Lower leg skin (tissue), 4 donors: ENCODE measurements around the gene HARS2. TPM values are rescaled to one million over a fixed set of nuclear protein-coding genes. Genes with fewer than 3 reads are reported as not detected.
"Not testable (repeated sequence)": the region's sequence is repeated elsewhere in the genome, so short reads cannot be mapped to it uniquely, and the experiment has no call there.

Experiments used
- DNase-seq, 2 donors: peaks; one replicate each; pipeline ENCODE4 v3.0.0-alpha.2; 2019; ENCODE audit warnings: low spot score in 2 of 2
- H3K4me3 ChIP-seq: fragments of 200-600 bp; sonication (generic); 2 replicates; pipeline ENCODE4 v1.5.1; 2017; ENCODE audit warnings: mild to moderate bottlenecking, low read depth; ENCODE audit not compliant: poor library complexity, severe bottlenecking
- POLR2A ChIP-seq, 2 donors: fragments of 450-650 bp; IDR thresholded peaks; one replicate each; pipeline ENCODE4 v1.6.1; 2016 to 2017; ENCODE audit warnings: antibody characterized with exemption in 2 of 2, mild to moderate bottlenecking in 1 of 2, moderate library complexity in 1 of 2
- WGBS, 2 donors: methylation state at CpG; one replicate each; pipeline ENCODE4 v1.1.5; 2018; 5-methylcytosine and 5-hydroxymethylcytosine counted together
- intact Hi-C: fragments of 100-400 bp; cut with DNase I; formaldehyde crosslinking; loops from one replicate; pipeline ENCODE4 v1.15.0; 2023; ENCODE audit warnings: low total_unique reads
- total RNA-seq, 4 donors: library from RNA; depleted of rRNA; stranded (reverse); fragments of >200 nt; gene quantifications; one replicate each; pipeline ENCODE4 v1.1.0, GENCODE V29; 2016
- TF ChIP-seq, protein P1 (sequence below), 3 donors: fragments of 450-650 bp; IDR thresholded peaks; one replicate each; pipeline ENCODE4 v1.5.1; 2016; ENCODE audit warnings: antibody characterized with exemption in 3 of 3, mild to moderate bottlenecking in 3 of 3, moderate library complexity in 2 of 3

The HARS2 gene
- total RNA-seq, 4 donors from 2014 or later = 17.4 to 37.2 (median 31.8) TPM

DNA sequence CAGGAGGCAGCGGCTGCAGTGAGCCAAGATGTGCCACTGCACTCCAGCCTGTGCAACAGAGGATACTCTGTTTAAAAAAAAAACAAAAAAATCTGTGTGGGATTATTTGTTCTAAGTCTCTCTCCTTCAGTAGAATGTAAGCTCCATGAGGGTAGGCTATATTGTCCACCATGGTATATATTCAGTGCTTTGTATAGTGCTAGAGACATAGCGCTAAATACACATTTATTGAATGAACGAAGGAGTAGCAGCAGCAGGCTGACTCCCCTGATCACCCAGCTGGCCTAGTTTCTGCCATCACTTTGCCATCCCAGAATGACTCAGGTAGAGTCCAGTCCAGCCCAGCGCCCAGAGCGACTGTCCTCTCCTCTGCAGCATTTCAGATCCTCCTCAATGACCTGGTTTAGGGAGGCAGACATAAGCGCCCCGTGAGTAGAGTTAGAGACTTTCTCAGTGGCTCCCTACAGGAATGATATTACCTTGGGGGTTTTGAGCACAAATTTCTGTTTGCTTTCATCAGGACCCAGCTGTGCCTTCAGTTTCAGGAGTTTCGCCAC lies 801 bp upstream of the HARS2 start:
- intact Hi-C loops = no loop called here

DNA sequence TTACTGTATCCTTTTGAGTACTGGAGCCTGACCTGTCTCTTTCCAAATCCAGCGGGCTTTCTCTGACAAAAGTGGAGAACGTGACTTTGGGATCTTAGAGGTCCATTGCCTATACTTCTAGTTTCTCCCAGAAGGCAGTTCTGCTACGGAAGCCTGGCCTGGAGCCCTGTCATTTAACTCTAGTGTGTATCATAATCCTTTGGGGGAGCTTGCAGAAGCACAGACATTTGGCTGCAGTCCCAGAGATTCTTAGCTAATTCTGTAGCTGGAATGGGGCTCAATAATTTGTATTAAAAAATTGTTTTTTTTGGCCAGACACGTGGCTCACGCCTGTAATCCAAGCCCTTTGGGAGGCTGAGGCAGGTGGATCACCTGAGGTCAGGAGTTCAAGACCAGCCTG lies 3.0 kb downstream of the HARS2 start:
- intact Hi-C loops = no loop called here
- H3K4me3 ChIP-seq = no peak overlapping the region
- no peak for DNase-seq
- TF ChIP-seq POLR2A (IDR thresholded peaks at IDR 0.05) = no peak
- TF ChIP-seq, protein P1, sequence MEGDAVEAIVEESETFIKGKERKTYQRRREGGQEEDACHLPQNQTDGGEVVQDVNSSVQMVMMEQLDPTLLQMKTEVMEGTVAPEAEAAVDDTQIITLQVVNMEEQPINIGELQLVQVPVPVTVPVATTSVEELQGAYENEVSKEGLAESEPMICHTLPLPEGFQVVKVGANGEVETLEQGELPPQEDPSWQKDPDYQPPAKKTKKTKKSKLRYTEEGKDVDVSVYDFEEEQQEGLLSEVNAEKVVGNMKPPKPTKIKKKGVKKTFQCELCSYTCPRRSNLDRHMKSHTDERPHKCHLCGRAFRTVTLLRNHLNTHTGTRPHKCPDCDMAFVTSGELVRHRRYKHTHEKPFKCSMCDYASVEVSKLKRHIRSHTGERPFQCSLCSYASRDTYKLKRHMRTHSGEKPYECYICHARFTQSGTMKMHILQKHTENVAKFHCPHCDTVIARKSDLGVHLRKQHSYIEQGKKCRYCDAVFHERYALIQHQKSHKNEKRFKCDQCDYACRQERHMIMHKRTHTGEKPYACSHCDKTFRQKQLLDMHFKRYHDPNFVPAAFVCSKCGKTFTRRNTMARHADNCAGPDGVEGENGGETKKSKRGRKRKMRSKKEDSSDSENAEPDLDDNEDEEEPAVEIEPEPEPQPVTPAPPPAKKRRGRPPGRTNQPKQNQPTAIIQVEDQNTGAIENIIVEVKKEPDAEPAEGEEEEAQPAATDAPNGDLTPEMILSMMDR (IDR thresholded peaks at IDR 0.05) = no peak
- WGBS, 2 donors = 62 to 66% methylated on average over 5 of the region's 5 CpGs

More for the DNA sequence above, 801 bp upstream of the HARS2 start:
- H3K4me3 ChIP-seq = peak overlapping the region; percentile 89
- TF ChIP-seq, protein P1 (IDR thresholded peaks at IDR 0.05) = no peak
- TF ChIP-seq POLR2A (IDR thresholded peaks at IDR 0.05) = no peak
- 51 to 52% methylated on average over 8 of the region's 8 CpGs for WGBS, 2 donors
- no peak for DNase-seq

DNA sequence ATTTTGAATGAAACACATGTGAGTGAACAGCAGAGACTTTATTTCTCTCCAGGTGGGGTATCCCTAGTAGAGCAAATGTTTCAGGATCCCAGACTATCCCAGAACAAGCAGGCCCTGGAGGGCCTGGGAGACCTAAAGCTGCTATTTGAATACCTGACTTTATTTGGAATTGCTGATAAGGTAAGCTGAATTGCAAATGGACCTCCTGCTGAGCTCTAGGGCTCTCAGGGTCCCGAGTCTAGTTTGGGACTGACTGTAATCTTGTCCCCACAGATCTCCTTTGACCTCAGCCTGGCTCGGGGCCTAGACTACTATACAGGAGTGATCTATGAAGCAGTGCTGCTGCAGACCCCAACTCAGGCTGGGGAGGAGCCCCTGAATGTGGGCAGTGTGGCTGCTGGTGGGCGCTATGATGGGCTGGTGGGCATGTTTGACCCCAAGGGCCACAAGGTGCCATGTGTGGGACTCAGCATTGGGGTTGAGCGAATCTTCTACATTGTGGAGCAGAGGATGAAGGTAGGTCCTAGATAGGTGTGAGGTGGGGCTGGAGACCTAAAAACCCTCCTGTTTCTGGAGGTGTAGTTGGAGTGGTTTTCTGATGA lies 5.7 kb downstream of the HARS2 start:
- no peak for DNase-seq
- WGBS, 2 donors = 84 to 89% methylated on average over 4 of the region's 4 CpGs
- H3K4me3 ChIP-seq = no peak overlapping the region
- intact Hi-C loops = no loop called here
- no peak for TF ChIP-seq POLR2A (IDR thresholded peaks at IDR 0.05)
- TF ChIP-seq, protein P1 (IDR thresholded peaks at IDR 0.05) = no peak

DNA sequence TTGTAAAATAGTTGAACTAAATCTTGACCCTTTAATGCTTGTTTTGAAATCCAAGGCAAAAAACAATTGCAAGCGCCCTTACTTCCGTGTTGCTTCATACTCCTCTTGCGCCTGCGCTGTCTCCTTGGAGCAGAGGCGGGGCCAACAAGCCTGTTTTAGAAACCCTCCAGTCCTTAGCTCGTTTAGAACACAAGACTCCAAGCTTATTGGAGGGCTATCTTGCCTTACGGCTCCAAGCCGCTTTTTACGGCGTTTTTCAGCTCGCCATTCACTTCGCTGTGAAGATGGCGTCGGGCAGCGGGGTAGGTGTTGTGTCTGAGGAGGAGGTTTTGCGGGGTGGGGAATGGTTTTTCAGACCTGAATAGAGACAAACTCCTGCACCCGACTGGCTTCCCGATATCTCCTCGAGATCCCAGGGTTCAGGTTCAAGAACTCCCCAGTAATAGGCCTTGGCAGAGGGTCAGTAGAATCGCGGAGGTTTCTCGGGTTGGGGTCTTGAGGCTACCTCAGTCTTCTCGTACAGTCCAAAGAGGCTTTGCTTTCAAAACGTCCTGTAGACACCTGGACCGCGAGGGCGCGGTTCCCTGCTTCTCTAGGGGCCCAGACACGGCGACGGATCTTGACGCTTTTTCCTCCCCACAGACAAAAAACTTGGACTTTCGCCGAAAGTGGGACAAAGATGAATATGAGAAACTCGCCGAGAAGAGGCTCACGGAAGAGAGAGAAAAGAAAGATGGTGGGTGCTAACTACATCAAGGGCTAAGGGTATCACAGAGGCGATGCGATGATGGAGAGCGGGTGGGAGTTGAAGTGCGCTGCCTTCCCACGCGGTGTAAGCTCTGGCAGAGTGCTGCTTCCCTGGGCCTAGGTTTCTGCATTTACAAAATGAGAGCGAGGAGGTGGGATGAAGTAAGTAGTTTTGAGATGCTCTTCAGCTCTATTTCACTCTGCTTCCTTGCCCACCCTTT lies 9.2 kb downstream of the HARS2 start, which contains the start of gene ZMAT2:
ZMAT2 (plus strand) TSS at position 271 of the 968 bp plus-strand sequence; CDS start at position 285, 14 bp downstream.
- peak within 1 kb of the TSS; percentile 73 for H3K4me3 ChIP-seq
- DNase-seq = peak; percentile 97 to 99
- TF ChIP-seq POLR2A (IDR thresholded peaks at IDR 0.05) = no peak
- TF ChIP-seq, protein P1 (IDR thresholded peaks at IDR 0.05) = no peak
- intact Hi-C loops = no loop called here
- 1% methylated on average over 44 of the region's 44 CpGs for WGBS, 2 donors

DNA sequence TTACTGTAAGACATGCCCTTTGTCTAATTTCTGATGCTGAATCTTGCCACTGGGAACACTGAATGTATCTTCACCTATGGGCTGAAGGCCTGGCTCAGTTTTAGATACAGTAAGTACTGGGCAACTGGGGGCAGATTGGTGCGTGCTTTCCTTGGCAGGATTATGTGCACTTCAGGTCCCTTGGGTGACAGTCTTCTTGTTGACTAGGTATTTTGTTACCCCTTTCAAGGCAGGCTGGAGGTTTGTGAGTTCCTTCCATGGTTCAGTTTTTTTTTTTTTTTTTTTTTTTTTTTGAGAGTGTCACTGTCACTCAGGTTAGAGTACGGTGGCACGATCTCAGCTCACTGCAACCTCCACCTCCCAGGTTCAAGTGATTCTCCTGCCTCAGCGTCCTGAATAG lies 16.6 kb downstream of the HARS2 start:
- intact Hi-C loops = no loop called here
- no peak for DNase-seq
- no peak overlapping the region for H3K4me3 ChIP-seq
- TF ChIP-seq POLR2A (IDR thresholded peaks at IDR 0.05) = no peak
- TF ChIP-seq, protein P1 (IDR thresholded peaks at IDR 0.05) = no peak
- WGBS, 2 donors = 84 to 87% methylated on average over 4 of the region's 4 CpGs

DNA sequence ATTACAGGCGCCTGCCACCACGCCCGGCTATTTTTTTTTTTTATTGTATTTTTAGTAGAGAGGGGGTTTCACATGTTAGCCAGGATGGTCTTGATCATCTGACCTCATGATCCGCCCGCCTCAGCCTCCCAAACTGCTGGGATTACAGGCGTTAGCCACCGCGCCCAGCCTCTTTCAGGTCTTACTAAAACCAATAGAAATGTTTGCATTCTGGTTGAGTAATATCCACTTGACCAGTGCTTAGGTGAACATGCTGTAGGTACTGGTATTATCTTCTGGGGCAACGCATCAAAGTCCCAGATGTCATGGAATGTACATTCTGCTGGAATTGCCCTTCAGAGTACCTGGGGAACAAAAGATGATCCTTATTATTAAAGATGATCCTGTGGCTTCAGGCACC lies 17.5 kb downstream of the HARS2 start:
- WGBS, 2 donors = 92 to 94% methylated on average over 9 of the region's 9 CpGs
- DNase-seq, intact Hi-C loops: not testable (repeated sequence)

More for the DNA sequence above, 17.5 kb downstream of the HARS2 start:
- not testable (repeated sequence) for H3K4me3 ChIP-seq
